NCI-H446 treated with DMSO at 0.1 percent for 48 hours (cell line): ENCODE measurements around the gene HEXIM2.

ENCODE experiments used
- DNase-seq: peaks from one replicate; lab custom pipeline; 2025; lab: John Stamatoyannopoulos, UW

Gene HEXIM2

GRCh38 chr17:45144199-45145034 lies 17.3 kb upstream of the HEXIM2 start:
- no peak for DNase-seq

DNA sequence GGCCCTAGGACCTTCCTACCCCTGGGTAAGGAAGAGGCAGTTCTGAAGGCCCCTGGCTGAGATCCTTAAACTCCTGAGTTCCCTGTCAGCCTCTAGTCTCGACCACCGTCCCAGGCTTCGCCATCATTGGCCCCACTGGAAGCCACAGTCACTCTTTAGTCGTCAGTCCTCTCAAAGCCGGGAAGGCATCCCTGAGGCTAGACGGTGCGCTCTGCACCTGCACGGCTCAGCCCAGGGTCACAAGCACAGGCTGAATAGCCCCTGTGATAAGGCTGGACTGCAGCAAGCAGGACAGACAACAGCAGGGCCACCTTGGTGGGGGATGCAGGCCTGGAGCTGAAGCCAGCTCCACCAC lies 16.7 kb upstream of the HEXIM2 start:
- DNase-seq: no peak

DNA sequence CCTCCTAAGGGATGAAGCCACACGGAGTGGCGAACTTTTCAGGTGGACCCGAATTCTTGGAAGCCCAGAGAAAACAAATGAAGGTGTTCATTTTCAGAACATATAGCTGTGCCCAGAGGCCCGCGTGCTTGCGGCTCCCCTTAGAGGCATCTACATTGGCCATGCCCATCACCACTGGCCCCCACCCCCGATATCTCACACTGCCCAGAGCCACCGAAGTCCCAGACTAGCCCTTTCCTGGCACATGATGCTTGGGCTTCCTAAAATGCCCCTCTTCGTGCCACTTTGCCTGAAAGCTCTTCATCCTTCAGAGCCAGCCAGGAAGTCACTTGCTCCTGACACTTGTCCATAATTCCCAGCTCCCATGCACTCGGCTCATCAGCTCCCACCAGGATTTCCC lies 15.5 kb upstream of the HEXIM2 start:
- DNase-seq: no peak

DNA sequence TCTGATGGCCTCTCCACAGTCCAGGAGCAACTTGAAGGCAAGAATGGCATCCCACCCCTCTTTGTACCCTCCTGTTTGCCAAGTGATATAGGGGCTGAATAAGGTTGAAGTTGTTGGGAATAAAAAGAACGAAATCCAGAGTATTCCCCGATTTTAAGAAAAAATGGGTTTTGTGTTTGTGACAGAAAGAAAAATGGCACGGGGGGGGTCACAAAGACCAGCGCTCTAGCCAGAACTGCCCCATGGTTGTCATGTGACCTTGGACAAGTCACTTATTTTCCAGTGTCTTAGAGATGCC lies 15.1 kb upstream of the HEXIM2 start:
- DNase-seq: no peak

DNA sequence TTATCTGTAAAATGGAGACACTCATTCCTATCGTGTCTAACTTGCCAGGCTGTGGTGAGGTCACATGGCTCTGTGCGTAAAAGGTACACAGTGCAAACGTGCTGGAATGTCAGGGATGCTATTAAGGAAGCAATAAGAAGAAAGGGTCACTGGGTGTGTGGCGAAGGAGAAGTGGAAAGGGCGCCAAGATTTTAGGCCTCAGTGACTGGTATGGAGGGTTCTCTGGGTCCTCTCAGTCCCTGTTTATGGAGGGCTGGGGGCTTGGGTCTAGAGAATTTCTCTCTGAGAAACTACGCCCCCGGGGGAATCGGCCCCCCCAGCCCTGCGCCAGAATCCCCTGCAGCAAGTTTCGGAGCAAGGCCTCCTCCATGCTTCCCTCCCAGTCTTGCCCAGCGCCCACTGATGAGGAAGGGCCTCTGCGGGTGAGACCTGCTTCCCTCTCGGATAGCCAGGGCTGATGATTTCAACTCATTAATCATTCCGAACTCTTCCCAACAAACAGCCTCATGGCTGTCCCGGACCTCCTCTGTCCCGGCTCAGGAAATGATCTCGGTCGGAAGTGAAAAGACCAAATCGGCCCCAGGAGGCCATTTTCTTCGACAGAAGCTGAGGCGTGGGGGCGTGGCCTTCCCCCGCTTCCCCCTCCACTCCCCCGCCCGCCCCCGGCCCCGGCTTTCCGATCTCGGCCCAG lies 14.6 kb upstream of the HEXIM2 start:
- peak; percentile 60 for DNase-seq

DNA sequence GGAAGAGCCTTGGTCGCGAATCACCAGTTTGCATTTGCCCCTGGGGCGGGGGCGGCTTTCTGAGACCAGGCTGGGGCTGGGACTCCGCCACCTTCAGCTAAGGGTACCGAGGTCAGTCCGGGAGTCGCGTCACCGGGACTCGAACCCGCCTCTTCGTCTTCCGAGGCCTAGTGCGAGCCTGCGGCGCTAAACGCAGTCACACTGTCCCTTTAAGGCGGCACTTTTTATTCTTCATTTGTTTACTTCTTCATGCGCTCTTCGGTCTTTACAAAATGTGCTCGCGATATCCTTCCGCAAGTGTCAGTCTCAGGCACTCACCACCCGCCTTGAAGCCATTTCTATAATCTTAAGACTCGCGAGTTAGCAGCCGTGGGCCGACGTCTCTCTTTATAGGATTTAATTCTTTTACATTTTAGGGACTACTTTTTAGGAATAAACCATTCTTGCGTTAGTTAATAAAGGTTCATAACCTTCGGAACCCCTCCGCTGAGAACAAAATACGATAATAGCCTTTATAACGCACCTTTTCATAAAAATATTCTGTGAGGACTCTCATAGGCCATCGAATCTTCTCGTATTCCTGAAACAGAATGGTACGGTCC lies 14.0 kb upstream of the HEXIM2 start:
- peak; percentile 96 for DNase-seq

DNA sequence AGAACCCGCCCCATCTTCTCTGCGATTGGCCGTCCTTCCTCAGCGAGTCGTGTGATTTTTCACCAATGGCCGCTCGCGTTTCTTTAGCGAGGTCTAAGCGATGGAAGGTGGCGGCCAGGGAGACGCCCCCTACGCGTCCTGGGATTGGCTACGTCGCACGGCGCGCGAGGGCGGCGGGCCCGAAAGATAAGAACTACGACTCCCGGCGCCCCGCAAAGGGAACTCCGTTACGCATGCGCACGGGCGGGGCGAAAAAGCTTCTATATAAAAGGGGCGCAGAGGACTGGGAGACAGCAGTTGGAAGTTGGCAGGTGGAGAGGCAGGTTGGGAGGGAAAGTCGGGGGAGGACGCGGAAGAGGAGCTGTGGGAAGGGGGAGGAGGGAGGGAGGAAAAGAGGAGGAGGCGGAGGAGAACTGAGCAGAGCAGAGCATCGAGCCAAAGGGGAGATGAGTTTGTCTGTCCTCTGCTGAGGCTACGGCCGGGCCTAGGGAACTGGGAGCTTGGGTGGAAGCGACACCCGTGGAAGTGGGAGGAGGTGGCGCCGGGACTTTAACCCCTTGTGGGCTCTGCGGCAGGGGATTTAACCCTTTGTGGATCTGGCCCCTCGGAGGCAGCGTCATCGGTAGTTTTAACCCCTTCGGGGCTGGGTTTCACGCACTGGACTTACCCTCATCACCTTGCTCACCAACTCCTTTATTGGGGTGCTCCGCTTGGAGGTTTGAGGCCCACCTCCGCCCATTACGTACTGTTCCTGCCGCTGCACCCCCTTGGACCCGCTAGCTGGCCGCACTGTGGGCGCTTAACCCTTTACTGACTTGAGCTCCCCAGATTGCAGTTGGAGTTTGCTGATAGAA lies 13.3 kb upstream of the HEXIM2 start, which contains the start of gene HEXIM1:
TSS of gene HEXIM1 (plus strand) at position 293 of the 854 bp plus-strand sequence. CDS start 716 bp downstream, outside the sequence.
- DNase-seq: peak; percentile 99

- DNase-seq: peak; percentile 46
Measured at GRCh38 chr17:45149037-45149668, 12.5 kb upstream of the HEXIM2 start.

DNA sequence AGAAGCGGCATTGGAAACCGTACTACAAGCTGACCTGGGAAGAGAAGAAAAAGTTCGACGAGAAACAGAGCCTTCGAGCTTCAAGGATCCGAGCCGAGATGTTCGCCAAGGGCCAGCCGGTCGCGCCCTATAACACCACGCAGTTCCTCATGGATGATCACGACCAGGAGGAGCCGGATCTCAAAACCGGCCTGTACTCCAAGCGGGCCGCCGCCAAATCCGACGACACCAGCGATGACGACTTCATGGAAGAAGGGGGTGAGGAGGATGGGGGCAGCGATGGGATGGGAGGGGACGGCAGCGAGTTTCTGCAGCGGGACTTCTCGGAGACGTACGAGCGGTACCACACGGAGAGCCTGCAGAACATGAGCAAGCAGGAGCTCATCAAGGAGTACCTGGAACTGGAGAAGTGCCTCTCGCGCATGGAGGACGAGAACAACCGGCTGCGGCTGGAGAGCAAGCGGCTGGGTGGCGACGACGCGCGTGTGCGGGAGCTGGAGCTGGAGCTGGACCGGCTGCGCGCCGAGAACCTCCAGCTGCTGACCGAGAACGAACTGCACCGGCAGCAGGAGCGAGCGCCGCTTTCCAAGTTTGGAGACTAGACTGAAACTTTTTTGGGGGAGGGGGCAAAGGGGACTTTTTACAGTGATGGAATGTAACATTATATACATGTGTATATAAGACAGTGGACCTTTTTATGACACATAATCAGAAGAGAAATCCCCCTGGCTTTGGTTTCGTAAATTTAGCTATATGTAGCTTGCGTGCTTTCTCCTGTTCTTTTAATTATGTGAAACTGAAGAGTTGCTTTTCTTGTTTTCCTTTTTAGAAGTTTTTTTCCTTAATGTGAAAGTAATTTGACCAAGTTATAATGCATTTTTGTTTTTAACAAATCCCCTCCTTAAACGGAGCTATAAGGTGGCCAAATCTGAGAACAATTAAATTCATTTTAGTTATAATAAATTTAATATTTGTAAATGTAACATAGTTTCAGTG lies 11.7 kb upstream of the HEXIM2 start:
- peak; percentile 42 for DNase-seq

GRCh38 chr17:45150911-45151809 lies 10.5 kb upstream of the HEXIM2 start:
- DNase-seq: no peak

GRCh38 chr17:45155029-45155428 lies 6.6 kb upstream of the HEXIM2 start:
- no peak for DNase-seq

DNA sequence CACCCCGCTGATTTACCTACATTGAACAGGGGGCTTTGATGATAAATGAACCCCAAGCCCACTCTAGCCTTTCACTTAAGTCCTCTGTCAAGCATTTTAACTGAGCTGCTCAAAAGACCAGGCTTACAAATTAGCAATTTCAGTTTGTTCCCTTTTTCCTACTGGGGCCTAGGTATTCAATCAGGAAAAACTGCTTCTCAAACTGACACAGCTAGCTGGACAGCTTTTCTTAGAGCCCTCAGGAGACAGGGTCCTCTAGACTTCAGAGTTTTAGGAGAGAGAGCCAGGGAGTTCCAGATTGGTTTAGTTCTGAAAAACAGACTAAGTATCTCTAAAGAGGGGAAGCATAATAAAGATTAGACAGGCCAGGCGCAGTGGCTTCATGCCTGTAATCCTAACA lies 6.2 kb upstream of the HEXIM2 start:
- no peak for DNase-seq

DNA sequence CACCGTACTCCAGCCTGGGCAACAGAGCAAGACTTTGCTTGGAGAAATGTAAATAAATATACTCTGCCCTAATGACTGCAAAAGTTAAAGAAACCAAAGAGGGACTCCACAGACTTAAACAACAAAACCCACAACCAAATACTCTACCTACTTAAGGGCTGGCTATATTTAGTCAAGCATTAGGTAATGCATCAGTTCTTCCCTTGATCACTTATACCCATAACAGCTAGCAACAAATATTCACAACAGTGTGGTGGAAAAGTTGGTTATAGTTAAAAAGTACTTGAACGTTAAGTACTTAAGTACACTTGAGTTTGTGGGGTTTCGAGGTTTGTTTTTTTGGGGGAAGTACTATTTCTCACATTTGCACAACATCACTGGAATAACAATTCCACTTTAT lies 5.4 kb upstream of the HEXIM2 start:
- DNase-seq: no peak

GRCh38 chr17:45160447-45161287 lies 1.0 kb upstream of the HEXIM2 start:
- DNase-seq: no peak

GRCh38 chr17:45162025-45162687 lies 481 bp downstream of the HEXIM2 start:
- no peak for DNase-seq

DNA sequence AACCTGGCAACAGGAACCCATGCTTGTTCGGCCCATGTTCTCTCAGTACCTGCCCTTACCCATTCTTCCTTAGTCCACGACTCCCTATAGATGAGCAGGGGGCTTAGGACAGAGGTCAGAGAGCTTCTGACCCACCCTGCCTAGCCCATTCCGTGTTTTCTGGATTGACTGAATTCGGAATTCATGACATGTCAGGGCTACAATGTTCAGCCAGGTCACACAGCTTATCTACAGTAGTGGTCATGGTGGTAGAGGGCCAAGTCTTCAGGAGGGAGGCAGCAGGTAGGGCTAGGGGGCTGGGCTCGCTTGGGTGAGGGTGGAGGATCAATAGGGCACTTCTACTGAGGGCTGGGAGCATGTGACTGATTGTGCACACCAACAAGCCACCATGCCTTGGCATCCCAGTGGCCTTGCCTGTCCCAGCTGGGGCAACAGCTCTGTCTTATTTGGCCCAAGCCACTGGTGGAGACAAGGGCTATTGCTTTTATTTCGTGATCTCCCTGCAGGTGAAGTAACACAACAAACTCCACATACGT lies 3.1 kb downstream of the HEXIM2 start:
- DNase-seq: no peak

GRCh38 chr17:45168991-45169752 lies 7.5 kb downstream of the HEXIM2 start:
- no peak for DNase-seq
